Epidermal melanocyte (primary cell): ENCODE data around the gene CHRNB1.

ENCODE experiments used
- DNase-seq: peaks from one replicate; pipeline ENCODE4 v3.0.0; 2011; ENCODE audit warnings: low spot score; ENCODE audit not compliant: insufficient read length

CHRNB1 gene

GRCh38 chr17:7414837-7415236 lies 30.0 kb upstream of the CHRNB1 start:
- DNase-seq, result no peak

DNA sequence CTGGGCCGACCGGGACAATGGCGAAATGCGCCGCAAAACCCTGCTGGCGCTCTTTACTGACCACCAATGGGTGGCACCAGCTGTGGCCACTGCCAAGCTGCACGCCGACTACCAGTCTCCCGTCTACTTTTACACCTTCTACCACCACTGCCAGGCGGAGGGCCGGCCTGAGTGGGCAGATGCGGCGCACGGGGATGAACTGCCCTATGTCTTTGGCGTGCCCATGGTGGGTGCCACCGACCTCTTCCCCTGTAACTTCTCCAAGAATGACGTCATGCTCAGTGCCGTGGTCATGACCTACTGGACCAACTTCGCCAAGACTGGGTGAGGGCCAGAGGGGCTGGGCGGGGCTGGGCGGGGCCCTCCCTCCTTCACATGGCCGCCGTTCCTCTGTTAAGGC lies 29.1 kb upstream of the CHRNB1 start:
- DNase-seq, result no peak

- DNase-seq, result no peak
Measured at GRCh38 chr17:7416323-7416722, 28.5 kb upstream of the CHRNB1 start.

DNA sequence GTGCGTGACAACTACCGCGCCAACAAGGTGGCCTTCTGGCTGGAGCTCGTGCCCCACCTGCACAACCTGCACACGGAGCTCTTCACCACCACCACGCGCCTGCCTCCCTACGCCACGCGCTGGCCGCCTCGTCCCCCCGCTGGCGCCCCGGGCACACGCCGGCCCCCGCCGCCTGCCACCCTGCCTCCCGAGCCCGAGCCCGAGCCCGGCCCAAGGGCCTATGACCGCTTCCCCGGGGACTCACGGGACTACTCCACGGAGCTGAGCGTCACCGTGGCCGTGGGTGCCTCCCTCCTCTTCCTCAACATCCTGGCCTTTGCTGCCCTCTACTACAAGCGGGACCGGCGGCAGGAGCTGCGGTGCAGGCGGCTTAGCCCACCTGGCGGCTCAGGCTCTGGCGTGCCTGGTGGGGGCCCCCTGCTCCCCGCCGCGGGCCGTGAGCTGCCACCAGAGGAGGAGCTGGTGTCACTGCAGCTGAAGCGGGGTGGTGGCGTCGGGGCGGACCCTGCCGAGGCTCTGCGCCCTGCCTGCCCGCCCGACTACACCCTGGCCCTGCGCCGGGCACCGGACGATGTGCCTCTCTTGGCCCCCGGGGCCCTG lies 27.7 kb upstream of the CHRNB1 start:
- no peak for DNase-seq

- no peak for DNase-seq
Measured at GRCh38 chr17:7418472-7419152, 26.2 kb upstream of the CHRNB1 start.

- DNase-seq, result no peak
Measured at GRCh38 chr17:7419819-7420610, 24.8 kb upstream of the CHRNB1 start, which contains the start of gene SPEM1. TSS of gene SPEM1 (plus strand) at chr17:7420324. CDS start at chr17:7420385, 61 bp downstream.

GRCh38 chr17:7421186-7421585 lies 23.7 kb upstream of the CHRNB1 start:
- DNase-seq, result no peak

DNA sequence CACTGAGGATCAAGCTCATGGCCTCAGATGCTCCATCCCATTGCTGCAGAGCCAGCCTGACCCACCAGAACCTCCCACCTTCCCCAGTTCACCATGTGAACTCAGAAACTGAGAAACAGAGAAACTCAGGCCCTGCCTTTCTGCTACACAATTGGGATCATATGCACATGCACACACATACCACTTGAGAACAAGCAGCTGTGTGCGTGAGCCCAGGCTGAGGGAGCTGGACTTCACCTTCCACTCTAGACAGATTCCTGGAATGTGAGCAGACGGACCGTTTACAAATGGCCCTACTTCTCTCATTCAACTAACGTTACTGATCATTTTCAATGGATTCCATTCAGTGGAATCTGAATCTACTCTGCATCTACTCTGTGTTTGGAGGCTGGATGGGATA lies 21.2 kb upstream of the CHRNB1 start:
- no peak for DNase-seq

DNA sequence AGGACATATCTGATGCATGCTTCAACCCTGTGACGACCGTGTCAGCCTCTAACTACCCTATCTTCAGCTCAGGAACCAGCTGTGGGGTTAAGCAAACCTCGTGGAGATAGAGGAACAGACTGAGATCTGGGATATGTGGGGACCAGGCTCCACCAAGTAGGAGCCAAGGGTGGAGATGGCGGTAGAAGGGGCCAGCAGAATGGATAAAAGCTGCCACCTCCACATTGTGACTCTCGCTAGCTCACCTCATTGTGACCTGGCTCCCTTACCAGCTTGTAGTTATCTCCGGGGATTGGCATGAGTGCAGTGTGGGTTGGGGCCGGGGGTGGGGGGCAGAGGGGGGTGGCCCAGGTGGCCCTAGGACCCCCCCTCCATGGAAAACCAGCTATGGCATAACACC lies 19.5 kb upstream of the CHRNB1 start, which contains the start of gene SPEM2:
Gene SPEM2, plus strand, starts transcription at position 301 of the 400 bp plus-strand sequence. Its CDS starts 73 bp downstream, at position 374.
- no peak for DNase-seq

- no peak for DNase-seq
Measured at GRCh38 chr17:7425756-7426155, 19.1 kb upstream of the CHRNB1 start.

DNA sequence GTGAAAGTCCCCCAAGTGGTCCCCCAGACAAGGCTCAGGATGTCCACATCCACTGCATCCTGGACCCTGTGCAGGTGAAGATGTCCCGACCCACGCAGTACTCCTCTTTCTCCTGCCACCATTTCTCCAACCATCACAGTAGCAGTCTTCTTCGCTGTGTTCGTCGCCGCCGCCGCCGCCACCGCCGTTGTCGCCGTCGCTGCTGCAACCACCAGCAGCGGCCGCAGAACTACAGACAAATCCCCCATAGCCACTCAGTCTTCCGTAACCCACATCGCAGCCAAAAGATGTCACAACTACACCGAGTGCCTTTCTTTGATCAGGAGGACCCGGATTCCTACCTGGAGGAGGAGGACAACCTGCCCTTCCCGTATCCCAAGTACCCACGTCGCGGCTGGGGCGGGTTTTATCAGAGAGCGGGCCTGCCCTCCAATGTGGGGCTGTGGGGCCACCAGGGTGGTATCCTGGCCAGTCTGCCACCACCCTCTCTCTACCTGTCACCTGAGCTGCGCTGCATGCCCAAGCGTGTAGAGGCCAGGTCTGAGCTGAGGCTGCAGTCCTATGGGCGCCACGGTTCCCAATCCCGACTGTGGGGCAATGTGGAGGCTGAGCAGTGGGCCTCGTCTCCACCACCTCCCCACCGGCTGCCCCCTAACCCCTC lies 18.5 kb upstream of the CHRNB1 start:
- DNase-seq, result no peak

GRCh38 chr17:7426896-7427489 lies 17.9 kb upstream of the CHRNB1 start:
- DNase-seq, result no peak

- no peak for DNase-seq
Measured at GRCh38 chr17:7427549-7427948, 17.3 kb upstream of the CHRNB1 start.

GRCh38 chr17:7428557-7428956 lies 16.3 kb upstream of the CHRNB1 start, which contains the start of gene SPEM3:
TSS of gene SPEM3 (plus strand) at chr17:7428857. CDS start at chr17:7428903, 46 bp downstream.
- DNase-seq, result no peak

DNA sequence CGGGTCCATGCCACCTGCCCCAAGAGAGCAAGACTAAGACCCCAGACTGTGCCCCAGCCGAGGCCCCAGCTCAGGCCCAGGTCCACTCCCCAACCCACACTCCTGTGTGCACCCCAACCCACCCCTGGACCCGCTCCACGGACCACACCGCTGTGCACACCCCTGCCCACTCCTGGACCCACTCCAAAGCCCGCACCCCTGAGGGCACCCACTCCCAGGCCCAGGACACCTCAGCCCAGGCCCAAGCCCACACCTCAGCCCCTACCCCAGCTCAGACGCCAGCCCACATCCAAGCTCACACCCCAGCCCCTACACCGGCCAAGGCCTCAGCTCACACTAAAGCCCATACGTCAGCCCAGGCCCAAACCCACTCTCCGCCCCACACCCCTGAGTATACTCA lies 15.1 kb upstream of the CHRNB1 start:
- DNase-seq, result no peak

GRCh38 chr17:7431231-7431630 lies 13.6 kb upstream of the CHRNB1 start:
- DNase-seq, result no peak

GRCh38 chr17:7432296-7432695 lies 12.6 kb upstream of the CHRNB1 start:
- DNase-seq, result no peak

GRCh38 chr17:7435676-7436555 lies 8.9 kb upstream of the CHRNB1 start:
- DNase-seq, result no peak

DNA sequence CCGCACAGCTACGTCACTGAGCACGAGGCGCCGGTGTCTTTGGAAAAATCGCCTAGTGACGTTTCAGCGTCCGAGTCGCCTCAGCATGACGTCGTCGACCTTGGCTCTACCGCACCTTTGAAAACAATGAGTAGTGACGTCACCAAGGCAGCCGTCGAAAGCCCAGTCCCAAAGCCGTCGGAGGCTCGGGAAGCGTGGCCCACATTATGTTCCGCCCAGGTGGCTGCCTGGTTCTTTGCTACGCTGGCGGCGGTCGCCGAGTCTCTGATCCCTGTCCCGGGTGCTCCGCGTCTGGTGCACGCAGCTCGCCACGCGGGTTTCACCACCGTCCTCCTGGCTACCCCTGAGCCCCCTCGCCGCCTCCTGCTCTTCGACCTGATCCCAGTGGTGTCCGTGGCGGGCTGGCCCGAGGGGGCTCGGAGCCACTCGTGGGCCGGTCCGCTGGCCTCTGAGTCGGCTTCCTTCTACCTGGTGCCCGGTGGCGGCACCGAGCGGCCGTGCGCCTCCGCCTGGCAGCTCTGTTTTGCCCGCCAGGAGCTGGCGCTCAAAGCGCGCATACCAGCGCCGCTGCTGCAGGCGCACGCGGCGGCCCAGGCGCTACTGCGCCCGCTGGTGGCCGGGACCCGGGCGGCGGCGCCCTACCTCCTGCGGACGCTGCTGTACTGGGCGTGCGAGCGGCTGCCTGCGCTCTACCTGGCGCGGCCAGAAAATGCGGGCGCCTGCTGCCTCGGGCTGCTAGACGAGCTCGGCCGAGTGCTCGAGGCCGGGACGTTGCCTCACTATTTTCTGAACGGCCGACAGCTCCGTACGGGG lies 8.1 kb upstream of the CHRNB1 start:
- no peak for DNase-seq
